ENCODE measurements around the gene CCDC88C. TPM values are rescaled to one million over a fixed set of nuclear protein-coding genes. Genes with fewer than 3 reads are reported as not detected.

Gene CCDC88C
- total RNA-seq, 1 experiment from 2014 or later = 64.8 TPM

GRCh38 chr14:91383439-91383838, 34.2 kb downstream of the CCDC88C start:
- ChIA-PET POLR2A (no interaction called here), CTCF (no interaction called here)
- peak overlapping the region; percentile 48 for H3K27ac Mint-ChIP-seq
- H3K4me1 Mint-ChIP-seq = peaks cover 80% of the 10 kb centered on the region
- no peaks in the 10 kb centered on the region for H3K27me3 Mint-ChIP-seq (ENCODE audit: low read depth)
- peak overlapping the region; percentile 2; the same call in 1 of the 2 replicates for H3K4me3 Mint-ChIP-seq
- no peaks in the 10 kb centered on the region for H3K9me3 Mint-ChIP-seq
- peak; percentile 48 for DNase-seq (ENCODE audit: low spot score)
- no peaks in the 10 kb centered on the region for H3K36me3 Mint-ChIP-seq
- ATAC-seq = peak; percentile 70
- no peak for TF ChIP-seq E2F4 (CRISPR knock-in tag; IDR thresholded peaks at IDR 0.05; ENCODE audit: borderline replicate concordance, low read depth)
- TF ChIP-seq FOXK1 (CRISPR knock-in tag; IDR thresholded peaks at IDR 0.05) = no peak
- no peak for TF ChIP-seq NR1H2 (CRISPR knock-in tag; IDR thresholded peaks at IDR 0.05)
- TF ChIP-seq ZNF416 (CRISPR knock-in tag; IDR thresholded peaks at IDR 0.05) = no peak
- TF ChIP-seq, protein P1, sequence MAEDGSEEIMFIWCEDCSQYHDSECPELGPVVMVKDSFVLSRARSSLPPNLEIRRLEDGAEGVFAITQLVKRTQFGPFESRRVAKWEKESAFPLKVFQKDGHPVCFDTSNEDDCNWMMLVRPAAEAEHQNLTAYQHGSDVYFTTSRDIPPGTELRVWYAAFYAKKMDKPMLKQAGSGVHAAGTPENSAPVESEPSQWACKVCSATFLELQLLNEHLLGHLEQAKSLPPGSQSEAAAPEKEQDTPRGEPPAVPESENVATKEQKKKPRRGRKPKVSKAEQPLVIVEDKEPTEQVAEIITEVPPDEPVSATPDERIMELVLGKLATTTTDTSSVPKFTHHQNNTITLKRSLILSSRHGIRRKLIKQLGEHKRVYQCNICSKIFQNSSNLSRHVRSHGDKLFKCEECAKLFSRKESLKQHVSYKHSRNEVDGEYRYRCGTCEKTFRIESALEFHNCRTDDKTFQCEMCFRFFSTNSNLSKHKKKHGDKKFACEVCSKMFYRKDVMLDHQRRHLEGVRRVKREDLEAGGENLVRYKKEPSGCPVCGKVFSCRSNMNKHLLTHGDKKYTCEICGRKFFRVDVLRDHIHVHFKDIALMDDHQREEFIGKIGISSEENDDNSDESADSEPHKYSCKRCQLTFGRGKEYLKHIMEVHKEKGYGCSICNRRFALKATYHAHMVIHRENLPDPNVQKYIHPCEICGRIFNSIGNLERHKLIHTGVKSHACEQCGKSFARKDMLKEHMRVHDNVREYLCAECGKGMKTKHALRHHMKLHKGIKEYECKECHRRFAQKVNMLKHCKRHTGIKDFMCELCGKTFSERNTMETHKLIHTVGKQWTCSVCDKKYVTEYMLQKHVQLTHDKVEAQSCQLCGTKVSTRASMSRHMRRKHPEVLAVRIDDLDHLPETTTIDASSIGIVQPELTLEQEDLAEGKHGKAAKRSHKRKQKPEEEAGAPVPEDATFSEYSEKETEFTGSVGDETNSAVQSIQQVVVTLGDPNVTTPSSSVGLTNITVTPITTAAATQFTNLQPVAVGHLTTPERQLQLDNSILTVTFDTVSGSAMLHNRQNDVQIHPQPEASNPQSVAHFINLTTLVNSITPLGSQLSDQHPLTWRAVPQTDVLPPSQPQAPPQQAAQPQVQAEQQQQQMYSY (CRISPR knock-in tag; IDR thresholded peaks at IDR 0.05) = no peak
- TF ChIP-seq SOX15 (CRISPR knock-in tag; IDR thresholded peaks at IDR 0.05) = no peak
- TF ChIP-seq E2F1 (CRISPR knock-in tag; IDR thresholded peaks at IDR 0.05) = no peak
- TF ChIP-seq TCF7 (CRISPR knock-in tag; IDR thresholded peaks at IDR 0.05; ENCODE audit: low read depth) = no peak
- no peak for TF ChIP-seq EMX1 (CRISPR knock-in tag; IDR thresholded peaks at IDR 0.05)
- no peak for TF ChIP-seq PRRX2 (CRISPR knock-in tag; IDR thresholded peaks at IDR 0.05)
- no peak for TF ChIP-seq JUN (CRISPR knock-in tag; IDR thresholded peaks at IDR 0.05)

DNA sequence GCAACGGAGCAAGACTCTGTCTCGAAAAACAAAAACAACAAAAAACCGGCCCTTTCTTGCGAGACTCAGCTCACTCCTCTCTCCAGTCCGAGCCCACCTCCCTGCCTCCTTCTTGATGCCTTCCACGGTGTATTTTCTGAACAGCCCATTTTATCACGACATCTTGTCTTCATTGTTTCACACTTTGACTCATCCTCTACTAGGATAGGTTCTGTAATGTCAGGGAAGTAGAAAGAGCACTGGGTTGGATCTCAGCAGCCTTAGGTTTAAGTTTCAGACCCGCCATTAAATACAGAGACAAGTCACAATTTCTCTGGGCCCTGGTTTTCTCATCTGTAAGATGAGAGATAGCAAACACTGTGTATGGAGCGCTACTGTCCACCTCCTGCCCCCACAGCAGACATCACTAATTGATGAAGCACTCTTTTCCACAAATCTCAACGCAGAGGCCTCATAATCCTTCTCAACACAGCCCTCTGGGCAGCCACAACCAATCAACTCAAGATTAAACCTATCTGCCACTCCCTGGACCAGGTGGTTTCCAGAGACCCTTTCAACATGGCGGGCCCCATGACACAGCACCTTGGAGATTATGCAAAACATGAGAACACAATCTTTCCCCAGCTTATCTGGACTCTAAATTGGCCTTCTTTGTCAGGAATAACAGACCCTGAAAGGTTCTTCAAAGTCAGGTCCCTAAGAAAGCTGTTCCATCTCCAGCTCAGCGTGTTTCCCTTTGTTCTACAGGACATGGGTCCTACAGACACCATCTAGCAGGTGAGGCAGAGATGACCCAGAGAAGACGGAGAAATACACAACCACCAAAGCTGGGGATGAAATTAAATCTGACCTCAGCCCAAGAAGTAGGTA, 35.6 kb downstream of the CCDC88C start:
- CTCF ChIA-PET = interaction anchor here (1.0 kb wide), 1 partner anchor 15 kb away, joined by 3 read pairs; no protein-coding TSS in a partner anchor

More for the DNA sequence above, 35.6 kb downstream of the CCDC88C start:
- H3K4me1 Mint-ChIP-seq = peaks cover 80% of the 10 kb centered on the region
- DNase-seq (ENCODE audit: low spot score) (no peak), ATAC-seq (no peak)
- no peaks in the 10 kb centered on the region for H3K36me3 Mint-ChIP-seq
- no peaks in the 10 kb centered on the region for H3K9me3 Mint-ChIP-seq
- no peaks in the 10 kb centered on the region for H3K27me3 Mint-ChIP-seq (ENCODE audit: low read depth)
- TF ChIP-seq ZNF138 (CRISPR knock-in tag; conservative IDR thresholded peaks at IDR 0.05) (no peak), RELA (CRISPR knock-in tag; IDR thresholded peaks at IDR 0.05; ENCODE audit: borderline replicate concordance) (no peak), PRRX2 (CRISPR knock-in tag; IDR thresholded peaks at IDR 0.05) (no peak), IRF2 (CRISPR knock-in tag; IDR thresholded peaks at IDR 0.05; ENCODE audit: borderline replicate concordance, low read depth) (no peak), ZNF512 (CRISPR knock-in tag; IDR thresholded peaks at IDR 0.05; ENCODE audit: borderline replicate concordance) (no peak), NFATC4 (CRISPR knock-in tag; IDR thresholded peaks at IDR 0.05) (no peak)
- TF ChIP-seq, protein P2, sequence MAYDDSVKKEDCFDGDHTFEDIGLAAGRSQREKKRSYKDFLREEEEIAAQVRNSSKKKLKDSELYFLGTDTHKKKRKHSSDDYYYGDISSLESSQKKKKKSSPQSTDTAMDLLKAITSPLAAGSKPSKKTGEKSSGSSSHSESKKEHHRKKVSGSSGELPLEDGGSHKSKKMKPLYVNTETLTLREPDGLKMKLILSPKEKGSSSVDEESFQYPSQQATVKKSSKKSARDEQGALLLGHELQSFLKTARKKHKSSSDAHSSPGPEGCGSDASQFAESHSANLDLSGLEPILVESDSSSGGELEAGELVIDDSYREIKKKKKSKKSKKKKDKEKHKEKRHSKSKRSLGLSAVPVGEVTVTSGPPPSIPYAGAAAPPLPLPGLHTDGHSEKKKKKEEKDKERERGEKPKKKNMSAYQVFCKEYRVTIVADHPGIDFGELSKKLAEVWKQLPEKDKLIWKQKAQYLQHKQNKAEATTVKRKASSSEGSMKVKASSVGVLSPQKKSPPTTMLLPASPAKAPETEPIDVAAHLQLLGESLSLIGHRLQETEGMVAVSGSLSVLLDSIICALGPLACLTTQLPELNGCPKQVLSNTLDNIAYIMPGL (CRISPR knock-in tag; IDR thresholded peaks at IDR 0.05) = no peak
- no peak overlapping the region for H3K4me3 Mint-ChIP-seq
- POLR2A ChIA-PET = no interaction called here
- peak overlapping the region; percentile 48 for H3K27ac Mint-ChIP-seq
